ENCODE measurements around the gene NMUR2.

Gene NMUR2

GRCh38 chr5:152422081-152422480 lies 17.0 kb upstream of the NMUR2 start:
- TF ChIP-seq, protein P1, sequence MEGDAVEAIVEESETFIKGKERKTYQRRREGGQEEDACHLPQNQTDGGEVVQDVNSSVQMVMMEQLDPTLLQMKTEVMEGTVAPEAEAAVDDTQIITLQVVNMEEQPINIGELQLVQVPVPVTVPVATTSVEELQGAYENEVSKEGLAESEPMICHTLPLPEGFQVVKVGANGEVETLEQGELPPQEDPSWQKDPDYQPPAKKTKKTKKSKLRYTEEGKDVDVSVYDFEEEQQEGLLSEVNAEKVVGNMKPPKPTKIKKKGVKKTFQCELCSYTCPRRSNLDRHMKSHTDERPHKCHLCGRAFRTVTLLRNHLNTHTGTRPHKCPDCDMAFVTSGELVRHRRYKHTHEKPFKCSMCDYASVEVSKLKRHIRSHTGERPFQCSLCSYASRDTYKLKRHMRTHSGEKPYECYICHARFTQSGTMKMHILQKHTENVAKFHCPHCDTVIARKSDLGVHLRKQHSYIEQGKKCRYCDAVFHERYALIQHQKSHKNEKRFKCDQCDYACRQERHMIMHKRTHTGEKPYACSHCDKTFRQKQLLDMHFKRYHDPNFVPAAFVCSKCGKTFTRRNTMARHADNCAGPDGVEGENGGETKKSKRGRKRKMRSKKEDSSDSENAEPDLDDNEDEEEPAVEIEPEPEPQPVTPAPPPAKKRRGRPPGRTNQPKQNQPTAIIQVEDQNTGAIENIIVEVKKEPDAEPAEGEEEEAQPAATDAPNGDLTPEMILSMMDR (IDR thresholded peaks at IDR 0.05): no peak

GRCh38 chr5:152412129-152412528 lies 7.0 kb upstream of the NMUR2 start:
- TF ChIP-seq, protein P1 (IDR thresholded peaks at IDR 0.05): no peak

- TF ChIP-seq, protein P1 (IDR thresholded peaks at IDR 0.05): no peak
Measured at GRCh38 chr5:152406082-152406481, 1.0 kb upstream of the NMUR2 start.

DNA sequence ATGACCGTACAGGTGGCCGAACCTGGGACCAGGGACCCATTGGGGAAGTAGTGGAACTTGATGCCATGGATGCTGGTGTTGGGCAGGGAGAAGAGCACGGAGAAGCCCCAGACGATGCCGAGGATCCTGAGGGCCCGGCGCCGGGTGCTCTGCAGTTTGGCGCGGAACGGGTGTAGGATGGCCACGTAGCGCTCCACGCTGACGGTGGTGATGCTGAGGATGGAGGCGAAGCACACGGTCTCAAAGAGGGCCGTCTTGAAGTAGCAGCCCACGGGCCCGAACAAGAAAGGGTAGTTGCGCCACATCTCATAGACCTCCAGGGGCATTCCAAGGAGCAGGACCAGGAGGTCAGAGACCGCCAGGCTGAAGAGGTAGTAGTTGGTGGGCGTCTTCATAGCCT lies 585 bp downstream of the NMUR2 start:
- TF ChIP-seq, protein P1 (IDR thresholded peaks at IDR 0.05): no peak

DNA sequence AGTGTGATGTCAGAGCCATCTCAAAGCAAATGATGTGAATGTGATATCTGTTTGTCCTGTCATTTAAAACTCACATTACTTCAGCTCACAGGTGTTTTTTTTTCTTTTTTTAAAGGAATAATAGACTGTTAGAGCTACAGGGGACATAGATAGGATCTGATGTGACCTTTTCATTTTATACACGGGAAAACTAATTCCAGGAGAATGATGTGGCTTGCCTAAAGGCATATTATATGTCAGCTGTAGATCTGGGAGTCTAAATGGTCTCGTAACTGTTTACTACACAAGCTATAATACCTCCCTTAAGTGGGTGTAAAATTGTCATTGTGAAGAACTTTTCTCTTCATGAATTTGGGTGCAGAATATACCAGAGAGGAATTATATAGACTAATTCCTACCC lies 2.0 kb downstream of the NMUR2 start:
- TF ChIP-seq, protein P1 (IDR thresholded peaks at IDR 0.05): no peak

DNA sequence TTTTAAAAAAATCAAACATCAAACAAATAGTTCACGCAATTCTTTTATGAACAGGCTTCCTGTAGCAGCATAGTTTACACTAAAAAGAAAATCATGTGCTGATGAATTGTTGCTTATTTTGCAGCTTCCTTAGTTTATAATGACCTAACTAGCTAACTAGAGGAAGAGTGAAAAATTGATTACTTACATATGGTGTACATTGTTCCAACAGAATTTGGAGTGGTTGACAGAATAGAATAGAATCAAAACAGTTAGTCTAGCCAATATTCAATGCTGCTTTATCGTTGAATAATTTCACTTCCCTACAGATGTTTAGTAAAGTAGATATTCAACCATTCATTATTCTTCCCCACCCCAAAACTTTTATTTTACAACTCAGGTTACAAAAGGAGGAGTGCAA lies 4.2 kb downstream of the NMUR2 start:
- TF ChIP-seq, protein P1 (IDR thresholded peaks at IDR 0.05): no peak

DNA sequence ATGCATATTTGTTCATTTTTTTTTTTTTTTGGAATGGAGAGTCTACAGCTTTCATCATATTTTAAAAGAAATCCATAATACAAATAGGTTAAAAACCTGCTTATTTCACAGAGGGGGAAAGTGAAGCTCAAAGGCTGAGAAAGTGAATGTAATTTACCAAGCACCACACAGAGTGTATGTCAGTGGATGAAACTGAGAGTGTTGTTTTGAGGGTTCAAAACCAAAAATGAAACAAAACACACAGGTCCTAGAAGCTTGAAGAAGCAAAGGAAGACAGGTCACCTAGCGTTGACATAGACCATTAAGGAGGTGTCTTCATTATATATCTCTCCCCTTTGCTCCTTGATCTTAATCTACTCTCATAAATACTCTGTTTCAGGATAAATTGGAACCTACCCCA lies 7.5 kb downstream of the NMUR2 start:
- TF ChIP-seq, protein P1 (IDR thresholded peaks at IDR 0.05): no peak

DNA sequence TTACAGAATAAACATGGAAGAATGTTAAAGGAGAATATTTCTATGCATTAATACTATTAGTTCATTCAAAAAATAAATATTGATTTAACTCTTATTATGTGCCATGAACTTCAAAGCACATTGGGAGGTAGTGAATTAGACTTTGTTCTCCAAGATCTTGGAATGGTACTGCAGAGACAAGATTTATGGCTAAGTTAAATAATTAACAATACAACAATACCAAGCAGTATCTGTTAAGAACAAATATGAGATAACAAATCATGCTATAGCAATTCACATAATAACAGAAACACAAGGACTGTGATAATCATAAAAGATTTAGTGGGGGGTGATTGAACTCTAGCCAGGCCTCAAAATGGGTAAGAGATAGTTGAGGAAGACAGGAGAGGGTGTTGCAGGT lies 11.6 kb downstream of the NMUR2 start:
- TF ChIP-seq, protein P1 (IDR thresholded peaks at IDR 0.05): no peak
